IPS-18a (cell line): ENCODE measurements around the gene CXCR1.

ENCODE experiments used
- H3K27ac ChIP-seq: one replicate; pipeline ENCODE4 v1.5.1; 2013; ENCODE audit warnings: low read length
- H3K27me3 ChIP-seq: one replicate; pipeline ENCODE4 v1.6.1; 2013; ENCODE audit warnings: mild to moderate bottlenecking, low read length; ENCODE audit not compliant: control insufficient read depth, insufficient read depth
- H3K36me3 ChIP-seq: one replicate; pipeline ENCODE4 v1.6.1; 2013; ENCODE audit warnings: low read depth, low read length; ENCODE audit not compliant: control insufficient read depth
- H3K4me1 ChIP-seq: one replicate; pipeline ENCODE4 v1.6.1; 2013; ENCODE audit warnings: low read depth, low read length; ENCODE audit not compliant: control insufficient read depth
- H3K4me3 ChIP-seq: one replicate; pipeline ENCODE4 v1.5.1; 2013; ENCODE audit warnings: low read length
- H3K9ac ChIP-seq: one replicate; pipeline ENCODE4 v1.6.1; 2013; ENCODE audit warnings: mild to moderate bottlenecking, low read length, moderate library complexity
- H3K9me3 ChIP-seq: one replicate; pipeline ENCODE4 v1.6.1; 2013; ENCODE audit warnings: low read depth, low read length; ENCODE audit not compliant: control insufficient read depth

The CXCR1 gene

GRCh38 chr2:218155953-218156479 lies 10.7 kb downstream of the CXCR1 start:
- no peak overlapping the region for H3K4me3 ChIP-seq
- H3K9me3 ChIP-seq = no peaks in the 10 kb centered on the region
- no peak overlapping the region for H3K27ac ChIP-seq
- H3K4me1 ChIP-seq = no peaks in the 10 kb centered on the region
- H3K9ac ChIP-seq = no peak overlapping the region
- no peaks in the 10 kb centered on the region for H3K27me3 ChIP-seq
- no peaks in the 10 kb centered on the region for H3K36me3 ChIP-seq

- no peak overlapping the region for H3K4me3 ChIP-seq
- no peak overlapping the region for H3K27ac ChIP-seq
Measured at GRCh38 chr2:218152777-218153176, 14.0 kb downstream of the CXCR1 start.

GRCh38 chr2:218152172-218152571 lies 14.6 kb downstream of the CXCR1 start:
- no peak overlapping the region for H3K9ac ChIP-seq
- H3K36me3 ChIP-seq = no peaks in the 10 kb centered on the region
- H3K4me1 ChIP-seq = no peaks in the 10 kb centered on the region
- no peak overlapping the region for H3K4me3 ChIP-seq
- H3K27ac ChIP-seq = no peak overlapping the region
- H3K9me3 ChIP-seq = no peaks in the 10 kb centered on the region
- no peaks in the 10 kb centered on the region for H3K27me3 ChIP-seq

More at GRCh38 chr2:218152777-218153176, 14.0 kb downstream of the CXCR1 start:
- Histone ChIP-seq H3K9me3 (no peaks in the 10 kb centered on the region), H3K36me3 (no peaks in the 10 kb centered on the region), H3K9ac (no peak overlapping the region), H3K4me1 (no peaks in the 10 kb centered on the region), H3K27me3 (no peaks in the 10 kb centered on the region)

- no peaks in the 10 kb centered on the region for H3K9me3 ChIP-seq
- H3K36me3 ChIP-seq = no peaks in the 10 kb centered on the region
- no peak overlapping the region for H3K27ac ChIP-seq
- H3K4me1 ChIP-seq = no peaks in the 10 kb centered on the region
- H3K4me3 ChIP-seq = no peak overlapping the region
- no peak overlapping the region for H3K9ac ChIP-seq
- no peaks in the 10 kb centered on the region for H3K27me3 ChIP-seq
Measured at GRCh38 chr2:218149848-218150440, 16.8 kb downstream of the CXCR1 start.

- no peaks in the 10 kb centered on the region for H3K9me3 ChIP-seq
- no peak overlapping the region for H3K4me3 ChIP-seq
- no peak overlapping the region for H3K27ac ChIP-seq
- H3K9ac ChIP-seq = no peak overlapping the region
- no peaks in the 10 kb centered on the region for H3K4me1 ChIP-seq
- H3K36me3 ChIP-seq = no peaks in the 10 kb centered on the region
- no peaks in the 10 kb centered on the region for H3K27me3 ChIP-seq
Measured at GRCh38 chr2:218149098-218149497, 17.7 kb downstream of the CXCR1 start.

- Histone ChIP-seq H3K27me3 (no peaks in the 10 kb centered on the region), H3K9me3 (no peaks in the 10 kb centered on the region), H3K4me3 (no peak overlapping the region), H3K9ac (no peak overlapping the region), H3K36me3 (no peaks in the 10 kb centered on the region), H3K4me1 (no peaks in the 10 kb centered on the region), H3K27ac (no peak overlapping the region)
Measured at GRCh38 chr2:218146056-218146455, 20.7 kb downstream of the CXCR1 start.

- H3K4me1 ChIP-seq = no peaks in the 10 kb centered on the region
- no peak overlapping the region for H3K9ac ChIP-seq
- H3K36me3 ChIP-seq = no peaks in the 10 kb centered on the region
- no peak overlapping the region for H3K27ac ChIP-seq
- no peaks in the 10 kb centered on the region for H3K9me3 ChIP-seq
- no peak overlapping the region for H3K4me3 ChIP-seq
- no peaks in the 10 kb centered on the region for H3K27me3 ChIP-seq
Measured at GRCh38 chr2:218145124-218145523, 21.6 kb downstream of the CXCR1 start.

- Histone ChIP-seq H3K4me1 (no peaks in the 10 kb centered on the region), H3K27me3 (no peaks in the 10 kb centered on the region), H3K9me3 (no peaks in the 10 kb centered on the region), H3K4me3 (no peak overlapping the region), H3K9ac (no peak overlapping the region), H3K27ac (no peak overlapping the region), H3K36me3 (no peaks in the 10 kb centered on the region)
Measured at GRCh38 chr2:218138047-218138446, 28.7 kb downstream of the CXCR1 start.

GRCh38 chr2:218137514-218137913 lies 29.2 kb downstream of the CXCR1 start:
- Histone ChIP-seq H3K9ac (no peak overlapping the region), H3K4me1 (no peaks in the 10 kb centered on the region), H3K4me3 (no peak overlapping the region), H3K27me3 (no peaks in the 10 kb centered on the region), H3K27ac (no peak overlapping the region), H3K9me3 (no peaks in the 10 kb centered on the region), H3K36me3 (no peaks in the 10 kb centered on the region)

- H3K27ac ChIP-seq = no peak overlapping the region
- H3K4me1 ChIP-seq = peaks cover 5% of the 10 kb centered on the region
- H3K9me3 ChIP-seq = no peaks in the 10 kb centered on the region
- no peak overlapping the region for H3K9ac ChIP-seq
- no peak overlapping the region for H3K4me3 ChIP-seq
- no peaks in the 10 kb centered on the region for H3K27me3 ChIP-seq
- no peaks in the 10 kb centered on the region for H3K36me3 ChIP-seq
Measured at GRCh38 chr2:218130822-218131221, 35.9 kb downstream of the CXCR1 start.

GRCh38 chr2:218130377-218130776 lies 36.4 kb downstream of the CXCR1 start:
- Histone ChIP-seq H3K27ac (no peak overlapping the region), H3K27me3 (no peaks in the 10 kb centered on the region), H3K9ac (no peak overlapping the region), H3K9me3 (no peaks in the 10 kb centered on the region), H3K4me1 (peaks cover 8% of the 10 kb centered on the region), H3K36me3 (no peaks in the 10 kb centered on the region), H3K4me3 (no peak overlapping the region)

GRCh38 chr2:218129458-218130135 lies 37.2 kb downstream of the CXCR1 start:
- Histone ChIP-seq H3K9ac (no peak overlapping the region), H3K36me3 (no peaks in the 10 kb centered on the region), H3K27me3 (no peaks in the 10 kb centered on the region), H3K27ac (no peak overlapping the region), H3K4me1 (peaks cover 11% of the 10 kb centered on the region), H3K4me3 (no peak overlapping the region), H3K9me3 (no peaks in the 10 kb centered on the region)
